ENCODE data around the gene DCLK1.

The DCLK1 gene

DNA sequence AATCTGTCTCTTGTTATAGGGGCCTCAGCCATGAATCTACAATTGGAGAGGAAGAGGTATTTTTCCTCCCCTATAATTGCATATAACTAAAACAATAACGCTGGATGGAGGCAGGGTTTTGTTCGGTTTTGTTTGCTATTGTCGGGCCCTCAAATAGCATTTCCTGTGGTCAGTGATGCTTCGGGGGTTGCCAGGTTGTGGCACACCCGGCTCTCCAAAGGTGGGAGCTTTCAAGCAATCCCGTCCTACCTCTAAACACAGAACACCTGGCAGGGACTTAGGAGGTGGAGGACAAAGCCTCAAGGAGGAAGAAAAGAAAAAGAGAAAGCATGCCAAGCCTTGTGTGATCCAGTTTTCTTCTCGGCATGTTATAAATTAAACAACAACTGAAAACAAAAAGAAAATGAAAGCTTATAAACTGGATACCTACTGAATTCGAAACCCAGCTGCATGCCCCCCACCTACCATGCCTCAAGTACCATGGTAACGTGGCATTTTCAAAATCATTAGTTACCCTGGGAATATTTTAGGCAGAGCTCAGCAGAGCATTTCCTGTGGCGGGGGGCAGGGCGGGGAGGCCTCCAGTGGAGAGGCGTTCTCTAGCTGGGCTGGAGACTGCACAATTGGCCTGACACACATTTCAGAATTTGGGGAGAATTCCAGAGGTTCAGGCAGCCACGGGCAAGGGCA lies 213.8 kb downstream of the DCLK1 start:
- TF ChIP-seq, protein P1, sequence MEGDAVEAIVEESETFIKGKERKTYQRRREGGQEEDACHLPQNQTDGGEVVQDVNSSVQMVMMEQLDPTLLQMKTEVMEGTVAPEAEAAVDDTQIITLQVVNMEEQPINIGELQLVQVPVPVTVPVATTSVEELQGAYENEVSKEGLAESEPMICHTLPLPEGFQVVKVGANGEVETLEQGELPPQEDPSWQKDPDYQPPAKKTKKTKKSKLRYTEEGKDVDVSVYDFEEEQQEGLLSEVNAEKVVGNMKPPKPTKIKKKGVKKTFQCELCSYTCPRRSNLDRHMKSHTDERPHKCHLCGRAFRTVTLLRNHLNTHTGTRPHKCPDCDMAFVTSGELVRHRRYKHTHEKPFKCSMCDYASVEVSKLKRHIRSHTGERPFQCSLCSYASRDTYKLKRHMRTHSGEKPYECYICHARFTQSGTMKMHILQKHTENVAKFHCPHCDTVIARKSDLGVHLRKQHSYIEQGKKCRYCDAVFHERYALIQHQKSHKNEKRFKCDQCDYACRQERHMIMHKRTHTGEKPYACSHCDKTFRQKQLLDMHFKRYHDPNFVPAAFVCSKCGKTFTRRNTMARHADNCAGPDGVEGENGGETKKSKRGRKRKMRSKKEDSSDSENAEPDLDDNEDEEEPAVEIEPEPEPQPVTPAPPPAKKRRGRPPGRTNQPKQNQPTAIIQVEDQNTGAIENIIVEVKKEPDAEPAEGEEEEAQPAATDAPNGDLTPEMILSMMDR (IDR thresholded peaks at IDR 0.05; ENCODE audit: insufficient read depth, low read length): no peak
- TF ChIP-seq SPI1 (IDR thresholded peaks at IDR 0.05; ENCODE audit: borderline replicate concordance, low read depth) (no peak), GABPA (IDR thresholded peaks at IDR 0.05; ENCODE audit: low read depth) (no peak), POLR2AphosphoS5 (IDR thresholded peaks at IDR 0.05; ENCODE audit: low read depth) (no peak)
- TF ChIP-seq, protein P2, sequence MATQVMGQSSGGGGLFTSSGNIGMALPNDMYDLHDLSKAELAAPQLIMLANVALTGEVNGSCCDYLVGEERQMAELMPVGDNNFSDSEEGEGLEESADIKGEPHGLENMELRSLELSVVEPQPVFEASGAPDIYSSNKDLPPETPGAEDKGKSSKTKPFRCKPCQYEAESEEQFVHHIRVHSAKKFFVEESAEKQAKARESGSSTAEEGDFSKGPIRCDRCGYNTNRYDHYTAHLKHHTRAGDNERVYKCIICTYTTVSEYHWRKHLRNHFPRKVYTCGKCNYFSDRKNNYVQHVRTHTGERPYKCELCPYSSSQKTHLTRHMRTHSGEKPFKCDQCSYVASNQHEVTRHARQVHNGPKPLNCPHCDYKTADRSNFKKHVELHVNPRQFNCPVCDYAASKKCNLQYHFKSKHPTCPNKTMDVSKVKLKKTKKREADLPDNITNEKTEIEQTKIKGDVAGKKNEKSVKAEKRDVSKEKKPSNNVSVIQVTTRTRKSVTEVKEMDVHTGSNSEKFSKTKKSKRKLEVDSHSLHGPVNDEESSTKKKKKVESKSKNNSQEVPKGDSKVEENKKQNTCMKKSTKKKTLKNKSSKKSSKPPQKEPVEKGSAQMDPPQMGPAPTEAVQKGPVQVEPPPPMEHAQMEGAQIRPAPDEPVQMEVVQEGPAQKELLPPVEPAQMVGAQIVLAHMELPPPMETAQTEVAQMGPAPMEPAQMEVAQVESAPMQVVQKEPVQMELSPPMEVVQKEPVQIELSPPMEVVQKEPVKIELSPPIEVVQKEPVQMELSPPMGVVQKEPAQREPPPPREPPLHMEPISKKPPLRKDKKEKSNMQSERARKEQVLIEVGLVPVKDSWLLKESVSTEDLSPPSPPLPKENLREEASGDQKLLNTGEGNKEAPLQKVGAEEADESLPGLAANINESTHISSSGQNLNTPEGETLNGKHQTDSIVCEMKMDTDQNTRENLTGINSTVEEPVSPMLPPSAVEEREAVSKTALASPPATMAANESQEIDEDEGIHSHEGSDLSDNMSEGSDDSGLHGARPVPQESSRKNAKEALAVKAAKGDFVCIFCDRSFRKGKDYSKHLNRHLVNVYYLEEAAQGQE (IDR thresholded peaks at IDR 0.05; ENCODE audit: insufficient replicate concordance, low read depth): no peak
- Histone ChIP-seq H3K4me3 (replicated peaks; ENCODE audit: insufficient read depth, low read length) (no peak overlapping the region), H3K27me3 (ENCODE audit: insufficient read depth, poor library complexity, severe bottlenecking) (peaks cover 6% of the 10 kb centered on the region), H3K27ac (replicated peaks) (no peak overlapping the region)
- no peak for DNase-seq (ENCODE audit: low read depth in 1 of 2, low spot score in 1 of 2)

DNA sequence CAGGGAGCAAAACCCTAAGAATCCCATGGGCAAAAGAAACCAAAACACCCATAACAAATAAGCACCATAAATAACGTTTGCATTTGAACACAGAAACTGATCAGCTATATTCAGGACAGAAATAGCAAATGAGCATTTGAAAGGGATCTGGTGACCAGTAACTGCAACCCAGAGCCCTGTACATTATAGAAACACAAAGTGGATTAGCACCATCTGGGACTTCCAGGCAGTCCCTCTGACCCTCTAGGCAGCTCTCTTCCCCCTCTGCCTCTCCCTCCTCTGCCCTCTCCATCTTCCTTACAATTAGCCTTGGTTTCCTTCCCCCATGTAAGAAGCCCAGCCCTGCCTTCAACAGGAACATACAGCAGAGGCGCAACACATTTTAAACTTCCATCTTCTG lies 215.0 kb downstream of the DCLK1 start:
- H3K27ac ChIP-seq (replicated peaks): no peak overlapping the region
- H3K4me3 ChIP-seq (replicated peaks; ENCODE audit: insufficient read depth, low read length): no peak overlapping the region
- no peak for TF ChIP-seq GABPA (IDR thresholded peaks at IDR 0.05; ENCODE audit: low read depth)
- TF ChIP-seq, protein P1 (IDR thresholded peaks at IDR 0.05; ENCODE audit: insufficient read depth, low read length): no peak
- TF ChIP-seq POLR2AphosphoS5 (IDR thresholded peaks at IDR 0.05; ENCODE audit: low read depth): no peak
- TF ChIP-seq, protein P2 (IDR thresholded peaks at IDR 0.05; ENCODE audit: insufficient replicate concordance, low read depth): no peak
- TF ChIP-seq SPI1 (IDR thresholded peaks at IDR 0.05; ENCODE audit: borderline replicate concordance, low read depth): no peak
- DNase-seq (ENCODE audit: low read depth in 1 of 2, low spot score in 1 of 2): no peak
- H3K27me3 ChIP-seq (ENCODE audit: insufficient read depth, poor library complexity, severe bottlenecking): peaks cover 4% of the 10 kb centered on the region

DNA sequence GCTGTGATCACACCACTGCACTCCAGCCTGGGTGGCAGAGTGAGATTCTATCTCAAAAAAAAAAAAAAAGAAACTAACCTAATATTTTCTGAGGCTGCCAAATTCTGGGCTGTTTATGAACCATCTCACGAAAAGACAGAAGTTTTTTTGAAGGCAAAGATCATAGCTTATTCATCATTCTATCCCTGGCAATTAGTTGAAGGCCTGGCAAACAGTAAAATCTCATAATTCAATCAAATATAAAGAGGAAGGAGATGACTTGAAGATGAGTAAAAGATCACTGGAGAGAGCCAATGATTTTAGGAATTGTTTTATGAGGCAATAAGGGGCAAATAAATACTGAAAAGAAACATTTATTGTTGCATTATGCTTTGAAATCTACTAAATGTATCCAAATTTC lies 216.5 kb downstream of the DCLK1 start:
- Histone ChIP-seq H3K4me3 (replicated peaks; ENCODE audit: insufficient read depth, low read length) (no peak overlapping the region), H3K27ac (replicated peaks) (no peak overlapping the region), H3K27me3 (ENCODE audit: insufficient read depth, poor library complexity, severe bottlenecking) (peaks cover 4% of the 10 kb centered on the region)
- TF ChIP-seq, protein P1 (IDR thresholded peaks at IDR 0.05; ENCODE audit: insufficient read depth, low read length): no peak
- TF ChIP-seq GABPA (IDR thresholded peaks at IDR 0.05; ENCODE audit: low read depth) (no peak), POLR2AphosphoS5 (IDR thresholded peaks at IDR 0.05; ENCODE audit: low read depth) (no peak), SPI1 (IDR thresholded peaks at IDR 0.05; ENCODE audit: borderline replicate concordance, low read depth) (no peak)
- TF ChIP-seq, protein P2 (IDR thresholded peaks at IDR 0.05; ENCODE audit: insufficient replicate concordance, low read depth): no peak
- DNase-seq (ENCODE audit: low read depth in 1 of 2, low spot score in 1 of 2): no peak
